K562 (cell line): Measurements from ENCODE around the gene HECW1. TPM values are rescaled to one million over a fixed set of nuclear protein-coding genes. Genes with fewer than 3 reads are reported as not detected.

Experiments used
- ATAC-seq: fragments of 200-7000 bp; cut with Tn5 transposase; 3 replicates; pipeline ENCODE4 v1.9.1; 2020; ENCODE audit warnings: moderate library complexity
- BruUV-seq: library from RNA; stranded (reverse); fragments of 400-500 nt; replicated peaks from 2 replicates; lab custom pipeline; 2021; lab: Mats Ljungman, UMichigan
- CTCF ChIA-PET: fragments of 300-600 bp; formaldehyde crosslinking; extraction: SDS; loops from one replicate; lab custom pipeline; 2021; ENCODE audit warnings: low intra/inter-chr PET ratio; lab: Yijun Ruan, JAX
- POLR2A ChIA-PET: fragments of 300-600, 350-650 bp; sonication (Branson Sonifier 250); formaldehyde crosslinking; extraction: SDS; loops from one replicate; lab custom pipeline; 2021; ENCODE audit warnings: antibody characterized with exemption, inconsistent platforms; lab: Yijun Ruan, JAX
- DNase-seq, 4 experiments: peaks; one replicate each; pipeline versions ENCODE4 v3.0.0 to v3.0.0-alpha.2; 2011 to 2018; ENCODE audit warnings: low spot score in 3 of 4, mixed read lengths in 3 of 4; ENCODE audit errors: extremely low read depth in 1 of 4
- FAIRE-seq: peaks from 2 replicates; lab custom pipeline; 2011; peaks lifted over from hg19 to GRCh38; lab: Jason Lieb, UNC
- H2AFZ ChIP-seq: 2 replicates; pipeline ENCODE4 v1.6.0; 2011; ENCODE audit warnings: low read depth, low read length, control low read depth, inconsistent platforms
- H3K27ac ChIP-seq: fragments of 200-600 bp; 3 replicates; pipeline ENCODE4 v1.8.0; 2011; ENCODE audit warnings: low read depth, mild to moderate bottlenecking, control low read depth, inconsistent platforms, low read length, moderate library complexity, mixed read lengths; ENCODE audit errors: extremely low read depth
- H3K27me3 ChIP-seq, 2 experiments: fragments of 300-600 bp in 1 of 2; 2 replicates in 1 of 2; 3 replicates in 1 of 2; pipeline versions ENCODE4 v1.6.0 to v1.8.0; 2011; ENCODE audit warnings: inconsistent platforms in 2 of 2, low read length in 2 of 2, mild to moderate bottlenecking in 1 of 2, mixed read lengths in 1 of 2, moderate library complexity in 1 of 2; ENCODE audit not compliant: control insufficient read depth in 2 of 2, insufficient read depth in 2 of 2
- H3K36me3 ChIP-seq: fragments of 300-600 bp; 3 replicates; pipeline ENCODE4 v1.8.0; 2011; ENCODE audit warnings: mild to moderate bottlenecking, low read length, inconsistent platforms; ENCODE audit not compliant: control insufficient read depth, insufficient read depth
- H3K4me1 ChIP-seq, 2 experiments: fragments of 200-600 bp in 1 of 2; replicated peaks in 1 of 2; 2 replicates in 1 of 2; 3 replicates in 1 of 2; pipeline versions ENCODE4 v1.5.1 to v1.8.0; 2011; ENCODE audit warnings: inconsistent platforms in 2 of 2, low read length in 2 of 2, mild to moderate bottlenecking in 1 of 2, mixed read lengths in 1 of 2, moderate library complexity in 1 of 2; ENCODE audit not compliant: control insufficient read depth in 2 of 2, insufficient read depth in 2 of 2
- H3K4me2 ChIP-seq: 2 replicates; pipeline ENCODE4 v1.6.1; 2011; ENCODE audit warnings: low read length, control low read depth, inconsistent platforms, mixed read lengths; ENCODE audit not compliant: insufficient read depth
- H3K4me3 ChIP-seq: fragments of 200-600 bp; sonication (generic), shearing (Covaris generic); 2 replicates; pipeline ENCODE4 v1.5.1; 2016; ENCODE audit warnings: control low read depth, inconsistent platforms
- H3K79me2 ChIP-seq: fragments of 200-600 bp; 3 replicates; pipeline ENCODE4 v1.8.0; 2011; ENCODE audit warnings: low read length, inconsistent platforms; ENCODE audit not compliant: control insufficient read depth, insufficient read depth
- H3K9ac ChIP-seq, 2 experiments: 2 replicates each; pipeline versions ENCODE4 v1.6.0 to v1.6.1; 2011; ENCODE audit warnings: low read depth in 2 of 2, low read length in 2 of 2, control low read depth in 1 of 2, inconsistent platforms in 1 of 2, mild to moderate bottlenecking in 1 of 2, mixed read lengths in 1 of 2; ENCODE audit not compliant: insufficient read depth in 1 of 2
- H3K9me1 ChIP-seq: one replicate; pipeline ENCODE4 v1.6.0; 2011; ENCODE audit warnings: inconsistent platforms, mild to moderate bottlenecking, low read length, moderate library complexity; ENCODE audit not compliant: control insufficient read depth, insufficient read depth
- H3K9me3 ChIP-seq: replicated peaks from 2 replicates; pipeline ENCODE4 v1.5.1; 2011; ENCODE audit warnings: low read depth, low read length, inconsistent platforms; ENCODE audit not compliant: control insufficient read depth, insufficient read depth
- H4K20me1 ChIP-seq: replicated peaks from 2 replicates; pipeline ENCODE4 v1.6.1; 2011; ENCODE audit warnings: low read length, inconsistent platforms, mixed read lengths; ENCODE audit not compliant: control insufficient read depth, insufficient read depth
- ARID3B ChIP-seq: fragments of 250-450 bp; sonication (Bioruptor Pico); IDR thresholded peaks from 2 replicates; pipeline ENCODE4 v1.4.0; 2020; ENCODE audit warnings: borderline replicate concordance
- FOXK1 ChIP-seq: sonication (generic); formaldehyde crosslinking; IDR thresholded peaks from 2 replicates; pipeline ENCODE4 v1.8.0; 2022; ENCODE audit warnings: missing genetic modification reagents, mild to moderate bottlenecking, borderline replicate concordance
- GABPB1 ChIP-seq: sonication (generic); formaldehyde crosslinking; IDR thresholded peaks from 2 replicates; pipeline ENCODE4 v1.8.0; 2022; ENCODE audit warnings: mild to moderate bottlenecking, missing genetic modification reagents
- GTF2E2 ChIP-seq: fragments of 200-800 bp; sonication (Bioruptor generic); IDR thresholded peaks from 2 replicates; pipeline ENCODE4 v1.6.1; 2016; ENCODE audit warnings: missing genetic modification characterization, missing compliant biosample characterization
- HEY1 ChIP-seq: fragments of 250-450 bp; sonication (Bioruptor Pico); IDR thresholded peaks from 2 replicates; pipeline ENCODE4 v1.5.0; 2020; ENCODE audit warnings: mild to moderate bottlenecking, moderate library complexity, borderline replicate concordance
- MXI1 ChIP-seq: IDR thresholded peaks from 2 replicates; pipeline ENCODE4 v1.6.1; 2011; ENCODE audit warnings: low read depth, mild to moderate bottlenecking, improper control_type of control experiment, low read length
- NFE2L1 ChIP-seq: fragments of 450-650 bp; IDR thresholded peaks from 2 replicates; pipeline ENCODE4 v1.6.1; 2016; ENCODE audit warnings: missing genetic modification characterization, low read depth, mild to moderate bottlenecking, missing compliant biosample characterization, moderate library complexity, borderline replicate concordance
- POLR2AphosphoS5 ChIP-seq: IDR thresholded peaks from 2 replicates; pipeline ENCODE4 v1.6.1; 2011; ENCODE audit warnings: mild to moderate bottlenecking, low read depth, low read length, moderate library complexity; ENCODE audit not compliant: control insufficient read depth, insufficient read depth
- SMARCB1 ChIP-seq: IDR thresholded peaks from 2 replicates; pipeline ENCODE4 v1.6.1; 2011; ENCODE audit warnings: improper control_type of control experiment, low read depth; ENCODE audit not compliant: insufficient read length
- SNRNP70 ChIP-seq: fragments of 200-400 bp; formaldehyde crosslinking; optimal IDR thresholded peaks from 2 replicates; pipeline ENCODE3; 2017; ENCODE audit warnings: low read depth, low read length
- TBL1XR1 ChIP-seq, 2 experiments: IDR thresholded peaks; 2 replicates each; pipeline ENCODE4 v1.6.1; 2012; ENCODE audit warnings: improper control_type of control experiment in 2 of 2, low read length in 2 of 2, mild to moderate bottlenecking in 1 of 2
- THAP7 ChIP-seq: fragments of 250-450 bp; sonication (Bioruptor Pico); IDR thresholded peaks from 2 replicates; pipeline ENCODE4 v1.5.0; 2021
- UBTF ChIP-seq, 2 experiments: IDR thresholded peaks; 2 replicates each; pipeline ENCODE4 v1.6.1; 2012; ENCODE audit warnings: improper control_type of control experiment in 2 of 2, low read depth in 2 of 2, low read length in 2 of 2, borderline replicate concordance in 1 of 2
- ZFX ChIP-seq: sonication (generic); formaldehyde crosslinking; IDR thresholded peaks from 2 replicates; pipeline ENCODE4 v1.8.0; 2022; ENCODE audit warnings: mild to moderate bottlenecking, missing genetic modification reagents, moderate library complexity
- ZNF24 ChIP-seq: fragments of 450-650 bp; IDR thresholded peaks from 2 replicates; pipeline ENCODE4 v1.6.1; 2016
- WGBS: fragments of 100-300 bp; shearing (Covaris generic); methylation state at CpG from one replicate; pipeline ENCODE4 v1.1.6; 2016; ENCODE audit warnings: low coverage, mixed read lengths; ENCODE audit not compliant: insufficient coverage; ENCODE audit errors: missing lambda C conversion rate; 5-methylcytosine and 5-hydroxymethylcytosine counted together
- in situ Hi-C: fragments of 300-500 bp; cut with MboI; formaldehyde crosslinking; loops from 4 replicates; pipeline ENCODE4 v1.15.0; 2018; ENCODE audit warnings: inconsistent platforms, mixed read lengths
- intact Hi-C: fragments of 100-400 bp; cut with micrococcal nuclease; formaldehyde crosslinking; loops from 2 replicates; pipeline ENCODE4 v1.14.2; 2022
- polyA plus RNA-seq, 8 experiments: library from polyadenylated mRNA; depleted of rRNA in 4 of 8; stranded (reverse) in 5 of 8; unstranded in 3 of 8; fragments of >200 nt; fragmentation: Nextera tagmentation in 2 of 8; fragmentation: Illumina TruSeq in 1 of 8; extraction: Ambion mirVana in 2 of 8; extraction: Trizol in 1 of 8; gene quantifications; 2 replicates each; pipeline versions ENCODE4 v1.2.1 to v1.2.3, GENCODE V29; 2011 to 2014; ENCODE audit warnings: inconsistent platforms in 1 of 8, missing spikeins in 1 of 8
- total RNA-seq, 7 experiments: library from RNA; depleted of rRNA in 6 of 7; stranded (reverse); fragments of >200 nt in 6 of 7; fragmentation: Illumina TruSeq in 2 of 7; extraction: Trizol in 2 of 7; gene quantifications; 2 replicates each; pipeline versions ENCODE4 v1.2.1 to v1.2.3, GENCODE V29; 2011 to 2021; ENCODE audit warnings: low replicate concordance in 1 of 7
- TF ChIP-seq, protein P1 (sequence below), 2 experiments: fragments of 450-650 bp; IDR thresholded peaks; 2 replicates each; pipeline ENCODE4 v1.6.1; 2016

The HECW1 gene
- total and polyA plus RNA-seq, 9 of the 15 experiments (the other 6 are each of a cell fraction or from before 2014, with no cell fraction given), result 0.07 to 0.31 (median 0.13) TPM; not detected in 4

GRCh38 chr7:43467406-43467805 is 355.0 kb downstream of the HECW1 start:
- H3K4me2 ChIP-seq, result no peak overlapping the region
- CTCF ChIA-PET, result no interaction called here
- H3K9me3 ChIP-seq, result no peaks in the 10 kb centered on the region
- no peak for FAIRE-seq
- no peak overlapping the region for H3K4me3 ChIP-seq
- BruUV-seq, result no TSS peak
- TF ChIP-seq ZFX (CRISPR knock-in tag), result no peak
- no peak for TF ChIP-seq FOXK1
- TF ChIP-seq GTF2E2 (tag), result no peak
- TF ChIP-seq SMARCB1, result no peak
- TF ChIP-seq POLR2AphosphoS5, result no peak
- TF ChIP-seq ZNF24, result no peak
- TF ChIP-seq THAP7 (CRISPR knock-in tag), result no peak
- TF ChIP-seq SNRNP70, result no peak
- TF ChIP-seq, protein P1, sequence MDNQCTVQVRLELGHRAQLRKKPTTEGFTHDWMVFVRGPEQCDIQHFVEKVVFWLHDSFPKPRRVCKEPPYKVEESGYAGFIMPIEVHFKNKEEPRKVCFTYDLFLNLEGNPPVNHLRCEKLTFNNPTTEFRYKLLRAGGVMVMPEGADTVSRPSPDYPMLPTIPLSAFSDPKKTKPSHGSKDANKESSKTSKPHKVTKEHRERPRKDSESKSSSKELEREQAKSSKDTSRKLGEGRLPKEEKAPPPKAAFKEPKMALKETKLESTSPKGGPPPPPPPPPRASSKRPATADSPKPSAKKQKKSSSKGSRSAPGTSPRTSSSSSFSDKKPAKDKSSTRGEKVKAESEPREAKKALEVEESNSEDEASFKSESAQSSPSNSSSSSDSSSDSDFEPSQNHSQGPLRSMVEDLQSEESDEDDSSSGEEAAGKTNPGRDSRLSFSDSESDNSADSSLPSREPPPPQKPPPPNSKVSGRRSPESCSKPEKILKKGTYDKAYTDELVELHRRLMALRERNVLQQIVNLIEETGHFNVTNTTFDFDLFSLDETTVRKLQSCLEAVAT (IDR thresholded peaks at IDR 0.05), result no peak
- TF ChIP-seq GABPB1 (CRISPR knock-in tag), result no peak
- no peak for TF ChIP-seq TBL1XR1 (IDR thresholded peaks at IDR 0.05; ENCODE audit: low read length in 2 of 2)
- TF ChIP-seq MXI1, result no peak
- TF ChIP-seq UBTF (IDR thresholded peaks at IDR 0.05; ENCODE audit: borderline replicate concordance in 1 of 2, low read depth in 2 of 2, low read length in 2 of 2), result no peak
- TF ChIP-seq HEY1 (CRISPR knock-in tag), result no peak
- TF ChIP-seq ARID3B (CRISPR knock-in tag), result no peak
- TF ChIP-seq NFE2L1 (tag), result no peak
- TF ChIP-seq, all 486 proteins: peak for 0
- intact Hi-C loops, result no loop called here
- H3K27me3 ChIP-seq, result peaks cover 27 to 56% of the 10 kb centered on the region in 2 experiments
- no peaks in the 10 kb centered on the region for H3K9me1 ChIP-seq
- in situ Hi-C loops, result no loop called here
- H3K79me2 ChIP-seq, result no peaks in the 10 kb centered on the region
- POLR2A ChIA-PET, result no interaction called here
- H2AFZ ChIP-seq, result no peak overlapping the region
- H3K36me3 ChIP-seq, result no peaks in the 10 kb centered on the region
- H3K27ac ChIP-seq, result no peak overlapping the region
- no peak overlapping the region for H3K9ac ChIP-seq
- WGBS, result 0% methylated on average over 4 of the region's 5 CpGs
- H4K20me1 ChIP-seq, result peaks cover 7% of the 10 kb centered on the region; the same call in 1 of the 2 replicates
- DNase-seq (no peak), ATAC-seq (peak; percentile 27)
- peaks cover 0 to 8% of the 10 kb centered on the region in 2 experiments; a peak in 3 of 5 replicates for H3K4me1 ChIP-seq
